NCI-H2196 treated with DMSO at 0.1 percent for 48 hours (cell line): Measurements from ENCODE around the gene GPC6.

ENCODE experiments used
- DNase-seq: peaks from one replicate; lab custom pipeline; 2025; ENCODE audit not compliant: unreplicated experiment; lab: John Stamatoyannopoulos, UW

GPC6 gene

GRCh38 chr13:93230261-93230855, 3.8 kb downstream of the GPC6 start:
- no peak for DNase-seq

DNA sequence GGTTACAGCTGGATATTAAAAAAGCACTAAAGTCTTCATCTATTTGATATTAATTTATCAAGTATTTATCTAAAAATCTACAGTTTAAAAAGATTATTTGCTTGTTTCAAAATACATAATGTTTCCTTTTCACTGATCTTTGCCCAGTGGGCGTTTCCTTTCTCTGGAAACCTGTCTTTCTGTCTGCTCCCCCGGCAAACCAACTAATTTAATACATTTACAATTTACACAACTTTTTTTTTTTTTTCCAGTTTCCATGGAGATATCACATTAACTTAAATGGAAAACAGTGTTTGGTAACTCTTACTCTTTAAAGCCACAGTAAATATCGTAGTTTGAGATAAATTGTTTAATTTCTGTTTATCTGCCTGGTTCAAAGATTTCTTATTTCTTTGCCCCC, 5.3 kb downstream of the GPC6 start:
- DNase-seq: no peak

GRCh38 chr13:93233997-93234416, 7.4 kb downstream of the GPC6 start:
- no peak for DNase-seq

DNA sequence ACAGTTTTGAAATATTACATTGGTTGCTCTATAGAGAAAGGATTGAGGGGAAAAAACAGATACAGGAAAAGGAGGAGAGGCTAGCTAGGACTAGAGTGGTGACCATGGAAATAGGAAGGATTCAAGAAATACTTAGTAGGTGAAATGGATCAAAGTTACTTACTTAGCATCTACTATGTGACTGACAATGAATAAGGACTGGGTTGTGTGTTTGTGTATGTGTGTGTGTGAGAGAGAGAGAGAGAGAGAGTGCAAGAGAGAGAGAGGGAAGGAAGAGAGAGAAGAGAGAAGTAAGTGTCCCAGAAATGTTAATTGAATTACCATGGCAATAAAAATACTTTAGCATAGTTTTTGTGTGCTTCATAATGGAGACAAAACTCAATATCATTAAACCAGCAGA, 7.9 kb downstream of the GPC6 start:
- no peak for DNase-seq

- no peak for DNase-seq
Observed at GRCh38 chr13:93235258-93236015, 8.8 kb downstream of the GPC6 start.

DNA sequence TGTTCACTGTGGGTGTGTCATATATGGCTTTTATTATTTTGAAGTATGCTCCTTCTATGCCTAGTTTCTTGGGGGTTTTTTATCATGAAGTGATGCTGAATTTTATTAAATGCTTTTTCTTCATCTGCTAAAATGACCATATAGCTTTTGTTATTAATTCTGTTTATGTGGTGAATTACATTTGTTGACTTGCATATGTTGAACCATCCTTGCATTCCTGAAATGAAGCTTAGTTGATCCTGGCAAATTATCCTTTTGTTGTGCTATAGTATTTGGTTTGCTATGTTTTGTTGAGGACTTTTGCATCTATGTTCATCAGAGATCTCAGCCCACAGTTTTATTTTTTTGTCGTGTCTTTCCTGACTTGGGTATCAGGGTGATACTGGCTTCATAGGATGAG, 12.1 kb downstream of the GPC6 start:
- no peak for DNase-seq

GRCh38 chr13:93243375-93244063, 16.9 kb downstream of the GPC6 start:
- DNase-seq: no peak

- no peak for DNase-seq
Observed at GRCh38 chr13:93244141-93244917, 17.7 kb downstream of the GPC6 start.

- no peak for DNase-seq
Observed at GRCh38 chr13:93244918-93245280, 18.3 kb downstream of the GPC6 start.

GRCh38 chr13:93246069-93246468, 19.5 kb downstream of the GPC6 start:
- DNase-seq: no peak

DNA sequence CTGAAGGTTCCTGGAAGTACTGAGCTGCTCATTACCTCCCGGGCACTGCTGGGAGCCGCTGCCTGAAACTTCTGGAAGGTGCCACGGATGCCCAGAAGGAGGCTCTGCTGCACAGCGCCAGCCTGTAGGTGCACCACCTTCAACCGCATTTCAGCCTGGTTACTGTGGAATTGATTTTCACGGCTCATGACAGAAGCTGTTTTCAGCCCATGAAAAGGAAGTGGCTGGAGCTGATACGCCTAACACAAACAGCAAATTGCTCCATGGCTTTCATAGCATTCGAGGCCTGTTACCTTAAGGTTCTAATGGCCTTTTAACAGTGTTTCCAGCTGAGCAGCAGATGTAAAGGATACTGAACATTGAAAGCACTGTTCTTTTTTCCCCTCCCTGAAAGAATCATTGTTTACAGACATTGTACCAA, 22.0 kb downstream of the GPC6 start:
- DNase-seq: no peak

GRCh38 chr13:93249364-93250306, 23.0 kb downstream of the GPC6 start:
- DNase-seq: no peak

DNA sequence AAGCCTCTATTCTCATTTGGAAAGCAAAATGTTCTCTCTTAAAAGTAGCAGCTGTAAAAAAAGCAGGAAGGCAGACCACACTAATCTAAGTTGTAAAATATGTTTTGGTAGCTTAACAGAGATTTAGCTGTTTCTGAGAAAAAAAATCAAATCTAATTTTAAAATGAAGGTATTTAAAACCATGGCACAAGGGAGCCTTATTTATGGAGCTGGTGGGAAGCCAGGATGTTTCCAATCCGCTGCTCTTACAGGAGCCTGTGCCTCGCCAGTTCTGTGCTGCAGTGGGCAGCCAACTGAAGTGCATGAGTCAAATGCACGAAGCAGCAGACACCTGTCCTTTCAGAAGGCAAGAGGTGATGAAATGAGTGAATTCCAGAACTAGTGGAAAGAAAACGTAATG, 28.2 kb downstream of the GPC6 start:
- no peak for DNase-seq

- DNase-seq: no peak
Observed at GRCh38 chr13:93256998-93257397, 30.4 kb downstream of the GPC6 start.

- no peak for DNase-seq
Observed at GRCh38 chr13:93259527-93260080, 33.0 kb downstream of the GPC6 start.

- no peak for DNase-seq
Observed at GRCh38 chr13:93260591-93260990, 34.0 kb downstream of the GPC6 start.

DNA sequence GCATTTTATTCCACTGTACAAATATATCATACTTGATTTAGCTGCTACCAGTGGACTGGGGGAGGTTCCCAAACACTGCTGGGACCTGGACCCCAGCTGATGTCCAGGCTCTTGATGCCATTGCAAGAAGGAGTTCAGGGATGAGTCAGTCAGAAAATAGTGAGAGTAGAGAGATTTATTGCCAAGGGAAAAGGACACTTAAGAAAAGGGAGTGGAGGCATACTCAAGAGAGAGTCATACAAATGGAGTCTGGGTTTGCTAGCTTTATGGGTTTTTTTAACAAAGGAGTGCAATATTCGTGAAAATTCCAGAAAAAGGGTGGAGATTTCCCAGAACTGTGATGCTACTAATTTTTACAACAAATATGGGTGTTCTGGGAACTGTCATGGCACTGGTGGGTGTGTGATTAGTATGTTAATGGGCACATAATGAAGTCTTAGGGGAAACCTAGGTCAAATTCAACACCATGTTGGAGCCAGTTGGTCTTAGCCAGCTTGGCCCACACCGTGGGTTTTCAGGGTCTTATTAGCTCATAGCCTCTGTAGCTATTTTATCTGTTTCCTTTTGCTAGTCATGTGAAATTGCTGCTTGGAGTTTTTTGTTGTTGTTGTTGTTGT, 36.2 kb downstream of the GPC6 start:
- no peak for DNase-seq

- no peak for DNase-seq
Observed at GRCh38 chr13:93264876-93265275, 38.3 kb downstream of the GPC6 start.

GRCh38 chr13:93265800-93266199, 39.2 kb downstream of the GPC6 start:
- no peak for DNase-seq

- no peak for DNase-seq
Observed at GRCh38 chr13:93266681-93267080, 40.1 kb downstream of the GPC6 start.
